SIG-M5 treated with dmso at 0.1 percent for 504 hours (cell line): Measurements from ENCODE around the gene CACNA1C.

Experiments
- DNase-seq: peaks from one replicate; lab custom pipeline; 2025; ENCODE audit not compliant: unreplicated experiment; lab: John Stamatoyannopoulos, UW

Gene CACNA1C

GRCh38 chr12:2403221-2403976 lies 350.6 kb downstream of the CACNA1C start:
- no peak for DNase-seq

DNA sequence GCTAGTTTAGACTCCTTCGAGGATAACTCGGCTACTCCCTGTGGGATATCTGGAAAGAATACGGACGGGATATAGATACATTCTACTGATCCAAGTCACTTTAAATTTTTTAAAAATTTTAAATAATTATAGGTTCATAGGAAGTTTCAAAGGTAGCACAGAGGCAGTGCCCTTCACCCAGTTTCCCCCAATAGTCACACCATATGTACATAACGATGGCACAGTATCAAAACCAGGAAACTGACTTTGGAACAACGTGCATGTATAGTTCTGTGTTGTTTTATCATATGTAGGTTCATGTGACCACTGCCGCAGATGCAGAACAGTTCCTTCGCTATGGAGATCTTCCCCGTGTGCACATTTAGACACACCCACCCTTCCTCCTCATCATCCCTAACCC lies 352.3 kb downstream of the CACNA1C start:
- no peak for DNase-seq

DNA sequence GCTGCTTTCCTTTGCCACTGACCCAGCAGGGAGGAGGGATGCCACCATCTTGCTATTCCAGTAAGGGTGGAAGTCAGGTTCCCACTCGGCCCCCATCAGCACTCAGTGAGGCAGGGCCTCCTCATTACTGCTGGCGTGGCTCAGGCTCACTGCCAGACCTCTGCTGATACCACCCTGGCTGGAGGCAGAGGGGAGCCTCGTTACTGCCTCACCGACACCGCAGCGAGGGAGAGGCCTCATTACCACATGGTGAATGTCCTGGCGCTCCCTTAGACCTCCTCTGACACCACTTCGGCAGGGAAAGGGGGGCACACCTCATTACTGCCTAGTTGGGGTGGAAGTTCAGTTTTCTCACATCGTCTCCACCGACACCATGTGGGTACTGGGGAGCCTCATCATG lies 354.1 kb downstream of the CACNA1C start:
- DNase-seq = no peak

- no peak for DNase-seq
Measured at GRCh38 chr12:2408262-2408661, 355.5 kb downstream of the CACNA1C start.

GRCh38 chr12:2409656-2410265 lies 357.0 kb downstream of the CACNA1C start:
- DNase-seq = no peak

- no peak for DNase-seq
Measured at GRCh38 chr12:2410496-2410895, 357.7 kb downstream of the CACNA1C start.

- no peak for DNase-seq
Measured at GRCh38 chr12:2411011-2411410, 358.2 kb downstream of the CACNA1C start.

- DNase-seq = no peak
Measured at GRCh38 chr12:2411616-2412304, 359.0 kb downstream of the CACNA1C start.

- DNase-seq = no peak
Measured at GRCh38 chr12:2412305-2412643, 359.5 kb downstream of the CACNA1C start.

DNA sequence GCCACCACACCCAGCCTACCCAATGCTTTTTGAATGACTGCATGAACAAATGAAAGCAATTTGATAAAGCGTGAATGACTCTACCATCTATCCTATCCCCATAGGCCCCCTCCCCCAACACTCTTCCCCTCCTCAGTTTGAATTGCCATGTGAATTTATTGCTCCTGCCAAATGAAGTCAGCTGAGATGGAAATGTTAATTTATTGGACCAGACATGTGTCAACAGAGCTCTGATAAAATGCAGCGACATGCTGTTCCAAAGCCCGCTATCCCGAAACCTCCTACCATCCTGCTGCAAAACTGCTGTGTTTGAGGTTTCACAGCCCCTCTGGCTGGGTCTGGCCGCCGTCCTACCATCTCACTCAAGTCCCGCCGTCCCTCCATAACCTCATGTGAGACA lies 360.5 kb downstream of the CACNA1C start:
- DNase-seq = no peak

- DNase-seq = no peak
Measured at GRCh38 chr12:2413999-2414792, 361.4 kb downstream of the CACNA1C start.

DNA sequence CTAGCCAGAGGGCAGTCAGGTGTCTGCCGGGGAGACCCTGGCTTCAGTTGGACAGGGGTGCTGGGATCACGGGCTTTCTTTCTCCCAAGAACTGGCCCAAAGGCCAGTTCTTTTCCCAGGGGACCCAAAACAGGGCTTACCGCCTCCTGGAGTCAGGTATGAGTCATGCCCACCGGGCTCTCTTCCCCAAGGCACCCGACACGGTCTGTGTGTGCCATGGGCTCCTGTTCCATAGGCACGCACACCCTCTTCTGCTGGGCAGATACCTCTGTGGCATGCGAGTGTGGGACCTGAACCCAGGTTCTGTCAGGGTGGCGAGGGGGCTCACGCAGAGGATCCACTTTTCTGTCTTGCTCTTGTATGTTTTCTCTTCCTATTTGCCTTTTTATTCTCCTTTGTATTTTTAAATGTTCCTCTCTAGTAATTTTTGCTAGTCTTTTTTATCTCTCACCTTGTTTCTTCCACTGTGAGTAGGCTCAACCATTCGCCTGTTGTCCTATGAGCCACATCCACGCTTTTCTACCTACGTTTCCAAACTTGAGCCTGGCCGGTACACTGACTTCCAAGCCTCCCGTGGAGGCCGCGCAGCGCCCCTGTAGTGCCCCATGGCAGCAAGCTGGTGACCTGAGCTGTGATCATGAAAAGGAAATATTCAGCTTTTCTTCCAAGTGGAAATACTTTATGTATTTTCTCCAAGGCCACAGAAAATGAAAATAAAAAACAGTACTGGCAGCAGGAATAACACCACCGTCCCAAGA lies 362.2 kb downstream of the CACNA1C start:
- DNase-seq = no peak

DNA sequence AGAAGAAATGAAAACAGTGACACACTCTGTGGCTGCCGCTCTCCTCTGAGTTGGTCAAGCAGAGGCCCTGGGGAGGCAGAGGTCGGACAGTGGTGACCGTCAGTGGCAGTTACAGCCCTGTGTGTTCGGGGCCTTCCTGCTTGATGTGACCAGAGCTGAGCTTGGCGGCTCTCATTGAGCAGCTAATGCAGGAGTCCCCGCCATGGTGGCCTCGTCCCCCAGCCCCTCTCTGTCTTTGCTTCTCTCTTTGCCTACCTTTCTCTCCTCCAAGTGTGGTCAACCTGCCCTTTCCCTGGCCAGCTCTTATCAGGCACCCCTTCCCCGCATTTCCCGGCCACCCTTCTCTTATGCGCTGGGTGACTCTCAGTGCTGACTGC lies 362.8 kb downstream of the CACNA1C start:
- DNase-seq = no peak

- no peak for DNase-seq
Measured at GRCh38 chr12:2416158-2416557, 363.4 kb downstream of the CACNA1C start.

DNA sequence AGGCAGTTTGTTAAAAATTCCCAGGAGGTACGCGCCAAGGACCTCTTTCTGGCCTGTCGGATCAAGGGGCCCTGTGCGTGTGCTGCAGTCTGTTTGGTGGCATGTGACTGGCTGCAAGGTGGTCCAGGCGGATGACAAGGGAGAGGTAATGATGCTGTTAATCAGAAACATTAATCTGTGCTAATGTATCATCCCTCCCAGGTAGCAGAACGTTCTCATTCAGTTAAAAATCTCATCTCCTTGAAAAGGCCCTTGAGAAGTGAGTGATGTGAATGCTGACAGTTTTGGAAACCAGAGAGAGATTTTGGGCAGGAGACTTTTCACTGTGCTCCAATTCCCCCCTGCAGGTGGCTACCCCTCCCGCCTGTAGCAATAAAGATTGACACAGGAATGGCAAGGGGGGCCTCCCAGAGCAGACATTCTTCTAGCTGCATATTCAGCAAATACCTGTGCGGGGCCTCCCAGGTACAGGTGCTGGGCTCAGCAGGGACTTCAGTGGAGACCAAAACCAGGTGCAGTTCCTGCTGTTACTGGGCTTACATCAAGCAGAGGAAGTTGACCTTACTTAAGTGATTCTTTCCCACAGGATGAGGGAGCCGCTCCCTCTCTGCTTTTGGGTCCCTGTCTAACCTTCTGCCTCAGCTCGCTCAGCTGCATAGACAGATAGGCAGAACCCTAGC lies 364.8 kb downstream of the CACNA1C start:
- DNase-seq = no peak

DNA sequence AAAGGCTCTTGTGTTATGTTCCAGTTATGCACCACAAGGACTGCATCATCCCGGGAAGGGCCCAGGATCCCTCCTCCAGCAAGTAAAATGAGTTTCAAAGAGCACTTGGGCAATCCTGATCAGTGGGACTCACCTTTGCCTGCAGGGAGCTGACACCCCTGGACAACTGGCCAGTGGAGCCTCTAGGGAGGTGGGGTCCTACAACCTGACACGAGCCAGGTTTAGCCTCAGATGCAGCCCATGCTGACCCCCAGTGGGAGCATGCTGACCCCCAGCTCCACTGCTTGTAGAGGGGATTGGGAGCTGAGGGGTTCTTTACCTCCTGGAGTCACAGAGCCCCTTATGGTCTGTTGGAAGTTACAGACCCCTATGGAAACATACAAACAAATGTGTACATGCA lies 365.8 kb downstream of the CACNA1C start:
- no peak for DNase-seq

DNA sequence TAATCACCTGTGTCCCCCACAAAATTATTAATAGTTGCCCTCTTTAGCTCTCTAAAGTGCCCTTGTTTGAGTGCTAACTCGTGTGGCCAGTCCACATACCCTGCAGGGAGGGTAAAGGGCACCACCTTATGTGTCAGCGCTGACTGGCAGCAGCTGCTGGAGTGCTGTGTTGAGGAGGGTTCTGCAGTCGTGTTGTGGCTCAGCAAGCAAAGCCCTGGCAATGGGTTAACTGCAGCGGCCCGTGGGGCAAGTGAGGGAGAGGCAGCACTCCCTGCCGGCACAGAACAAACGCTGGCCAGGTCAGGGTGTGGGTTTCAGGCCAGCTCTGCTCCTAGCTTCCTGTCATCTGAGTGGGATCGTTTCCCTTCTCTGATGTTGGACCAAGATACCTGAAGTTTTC lies 369.8 kb downstream of the CACNA1C start:
- DNase-seq = no peak

DNA sequence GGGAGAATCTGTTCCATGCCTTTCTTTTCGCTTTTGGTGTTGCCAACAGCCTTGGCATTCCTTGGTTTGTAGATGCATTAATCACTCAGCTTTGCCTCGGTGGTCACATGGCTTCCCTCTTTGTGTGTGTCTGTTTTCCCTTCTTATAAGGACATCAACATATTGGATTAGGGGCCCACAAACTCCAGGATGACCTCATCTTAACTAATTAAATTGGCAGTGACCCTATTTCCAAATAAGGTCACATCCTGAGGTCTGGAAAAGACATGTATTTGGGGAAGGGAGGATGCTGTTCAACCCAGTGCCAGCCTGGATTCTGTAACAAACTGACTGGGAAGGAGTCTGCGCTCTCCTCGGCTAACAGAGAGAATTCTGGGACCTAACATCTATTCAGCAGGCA lies 376.2 kb downstream of the CACNA1C start:
- DNase-seq = no peak

DNA sequence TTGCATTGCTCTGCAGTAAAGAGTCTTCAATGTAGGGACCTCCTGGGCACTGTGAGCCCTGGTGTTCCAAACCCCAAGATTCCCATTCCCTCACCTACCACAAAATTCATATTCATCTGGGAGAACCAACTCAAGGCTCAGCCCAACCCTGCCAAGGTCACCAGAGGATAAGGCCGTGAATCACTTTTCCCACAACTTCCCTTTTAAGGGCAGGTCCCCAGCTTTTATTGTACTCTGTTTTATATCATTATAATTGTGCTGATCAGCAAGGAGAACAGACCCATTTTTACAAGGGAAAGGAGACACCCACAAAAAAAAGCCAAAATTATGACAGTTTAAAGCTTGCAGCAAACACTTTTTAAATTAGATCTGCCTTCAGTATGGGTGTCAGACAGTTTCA lies 379.0 kb downstream of the CACNA1C start:
- DNase-seq = no peak

DNA sequence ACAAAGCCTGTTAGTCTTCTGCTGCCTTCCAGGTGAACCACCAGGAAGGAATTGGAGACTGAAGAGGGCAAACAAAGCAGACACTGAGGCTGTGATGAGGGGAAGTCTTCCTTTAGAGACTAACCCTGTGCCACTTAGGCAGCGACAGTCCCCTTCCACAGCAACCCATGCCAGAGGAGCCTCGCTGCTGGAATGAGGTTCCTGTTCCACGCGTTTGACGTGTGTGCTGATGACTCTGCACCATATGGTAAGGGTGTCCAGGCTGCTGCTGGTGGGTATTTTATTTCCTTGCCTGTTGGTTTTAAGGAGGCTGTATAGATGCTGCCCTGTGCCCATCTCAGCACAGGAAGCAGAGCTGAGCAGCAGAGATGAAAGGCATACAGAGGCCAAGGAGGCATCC lies 380.1 kb downstream of the CACNA1C start:
- DNase-seq = no peak
